GM03348 (cell line): ENCODE measurements around the gene EVX1.

Experiments used
- DNase-seq: peaks from one replicate; pipeline ENCODE4 v3.0.0; 2012; ENCODE audit warnings: low spot score

Gene EVX1

DNA sequence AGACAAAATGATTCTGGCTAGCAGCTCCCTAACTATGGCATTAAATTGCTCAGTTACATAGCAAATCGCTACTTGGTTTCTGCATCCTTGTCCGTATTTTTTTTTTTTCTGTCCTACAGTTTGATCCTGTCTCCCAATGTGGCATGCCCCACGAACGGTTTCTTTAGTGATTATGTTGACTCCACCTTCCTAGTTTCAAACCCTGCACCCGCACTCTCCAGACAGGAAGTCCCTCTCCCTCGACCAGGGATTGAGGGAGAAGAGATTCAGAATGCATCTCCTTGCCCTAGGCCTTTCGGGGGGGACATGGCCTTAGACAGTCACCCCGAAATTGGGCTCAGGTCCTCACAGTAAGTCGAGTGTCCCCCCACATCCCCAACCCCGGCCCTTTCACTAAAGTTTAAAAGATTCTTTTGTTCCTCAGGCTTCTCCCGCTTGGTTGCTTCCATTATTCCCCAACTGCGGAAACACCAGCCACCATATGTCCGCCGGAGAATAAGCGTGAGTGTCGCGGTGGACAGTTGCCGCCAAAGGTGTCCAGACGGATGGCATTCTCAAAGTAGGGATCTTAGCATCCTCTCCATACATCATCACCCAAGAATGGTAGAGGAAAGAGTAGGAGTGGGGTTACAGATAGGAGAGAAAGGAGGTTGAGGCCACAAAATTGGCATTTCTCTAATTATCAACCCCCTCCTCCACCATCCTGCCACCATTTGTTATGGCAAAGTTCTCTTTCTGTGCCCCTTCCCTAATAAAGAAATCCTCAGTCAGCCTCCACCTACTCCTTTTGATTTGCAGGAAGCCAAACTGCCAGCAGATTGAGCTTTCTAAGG is 7.3 kb downstream of the EVX1 start:
- no peak for DNase-seq

- no peak for DNase-seq
These were observed 8.0 kb downstream of the EVX1 start for GRCh38 chr7:27250557-27251070.

GRCh38 chr7:27251136-27251651 is 8.6 kb downstream of the EVX1 start:
- no peak for DNase-seq

DNA sequence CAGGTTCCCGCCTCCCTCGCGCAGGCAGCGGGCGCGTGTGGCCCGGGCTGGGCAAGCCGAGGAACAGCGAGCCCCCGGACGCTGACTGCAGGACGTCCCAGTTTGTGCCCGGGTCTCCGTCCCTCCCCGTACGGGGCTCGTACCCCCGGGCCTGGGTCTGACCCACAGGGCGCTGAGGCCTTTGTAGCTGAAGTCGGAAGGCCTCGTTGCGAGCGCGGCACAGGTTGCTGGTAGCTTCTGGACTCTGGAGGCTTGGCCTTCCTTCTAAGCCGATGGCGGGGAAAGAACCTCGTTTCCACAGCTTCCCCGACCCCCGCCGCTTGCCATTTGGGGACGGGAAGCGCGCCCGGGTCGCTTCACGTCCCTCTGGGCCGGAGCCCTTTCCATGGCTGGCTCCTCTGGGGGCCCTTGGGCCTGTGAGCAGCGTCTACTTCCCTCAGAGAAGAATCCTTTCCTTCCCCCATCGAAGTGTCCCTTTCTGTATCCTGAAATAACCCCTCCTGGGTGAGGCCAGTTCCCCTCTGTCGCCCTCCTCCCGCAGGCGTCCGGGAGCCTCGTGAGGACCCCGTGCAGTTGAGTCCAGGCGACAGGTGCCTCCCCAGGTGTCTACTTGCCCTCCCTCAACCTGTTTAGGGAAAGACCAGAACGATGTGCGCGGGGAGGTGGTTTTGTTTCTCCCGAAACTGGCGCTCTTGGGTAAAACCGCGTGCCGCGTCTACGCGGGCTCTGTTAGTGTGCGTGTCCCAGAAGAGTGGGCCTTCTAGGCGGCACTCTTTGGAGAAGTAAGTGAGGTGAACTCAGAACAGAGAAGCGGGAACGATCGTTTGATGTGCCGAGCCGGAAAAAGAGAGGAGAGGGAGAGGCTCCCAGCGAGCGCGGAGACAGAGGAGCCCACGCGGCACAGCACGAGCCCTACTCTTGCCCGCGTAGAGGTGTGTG is 9.3 kb downstream of the EVX1 start:
- DNase-seq, result no peak

DNA sequence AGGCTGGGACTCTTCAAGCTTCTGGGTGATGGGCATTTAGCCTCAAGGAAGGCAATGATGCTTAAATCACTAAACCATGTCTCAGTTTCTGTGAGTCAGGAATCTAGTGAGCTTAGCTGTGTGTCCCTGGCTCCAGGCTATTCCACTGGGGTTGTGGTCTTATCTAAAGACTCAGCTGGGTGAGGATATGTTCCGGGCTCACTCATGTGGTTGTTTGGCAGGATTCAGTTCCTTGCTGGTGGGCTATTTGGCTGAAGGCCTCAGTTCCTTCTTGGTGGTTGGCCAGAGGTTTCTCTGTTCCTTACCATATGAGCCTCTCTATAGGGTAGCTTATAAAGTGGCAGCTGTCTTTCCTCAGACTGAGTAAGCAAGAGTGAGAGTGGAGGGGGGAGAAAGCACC is 12.0 kb downstream of the EVX1 start:
- no peak for DNase-seq

DNA sequence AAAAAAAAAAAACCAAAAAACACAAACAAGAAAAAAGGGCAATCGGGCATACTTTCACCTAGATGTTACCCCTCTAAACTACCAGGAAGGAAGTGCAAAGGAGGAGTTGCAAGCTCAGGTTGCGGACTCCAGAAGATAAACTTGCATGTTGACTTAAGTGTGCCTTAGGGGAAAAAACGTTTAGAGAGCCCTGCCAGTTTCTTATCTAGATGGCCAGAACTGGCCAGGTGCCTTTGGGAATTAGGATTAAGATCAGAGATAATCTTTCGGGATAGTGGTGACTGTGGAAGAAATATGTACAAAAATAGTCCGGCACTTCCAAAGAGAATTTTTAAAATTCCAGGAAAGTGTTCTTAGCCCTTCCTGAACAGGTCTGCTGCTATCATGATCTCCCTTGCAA is 17.6 kb downstream of the EVX1 start:
- no peak for DNase-seq

- DNase-seq, result no peak
These were observed 19.5 kb downstream of the EVX1 start for GRCh38 chr7:27262121-27262520.

GRCh38 chr7:27263781-27264180 is 21.2 kb downstream of the EVX1 start:
- no peak for DNase-seq

GRCh38 chr7:27269455-27269854 is 26.9 kb downstream of the EVX1 start:
- no peak for DNase-seq

- DNase-seq, result no peak
These were observed 28.8 kb downstream of the EVX1 start for GRCh38 chr7:27271384-27271783.

- no peak for DNase-seq
These were observed 35.0 kb downstream of the EVX1 start for GRCh38 chr7:27277628-27278027.

DNA sequence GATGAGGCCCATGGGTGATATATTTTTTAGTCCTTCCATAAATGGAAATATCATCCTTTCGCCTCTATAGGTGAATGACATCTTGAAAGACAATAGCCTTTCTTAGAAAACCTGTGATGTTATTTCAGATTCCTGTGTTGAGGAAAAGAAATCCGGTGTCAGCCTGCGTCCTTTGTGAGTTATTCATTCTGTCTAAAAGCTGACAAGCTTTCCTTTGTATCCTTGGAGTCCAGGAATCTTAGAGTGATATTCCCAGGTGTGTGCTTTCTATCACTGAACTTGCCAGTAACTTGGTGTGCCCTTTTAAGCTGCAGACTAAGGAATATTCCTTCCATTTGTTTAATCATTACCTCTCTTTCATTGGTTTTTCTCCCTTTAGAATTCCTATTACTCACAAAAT is 41.0 kb downstream of the EVX1 start:
- DNase-seq, result no peak

GRCh38 chr7:27295236-27295635 is 52.6 kb downstream of the EVX1 start:
- DNase-seq, result no peak

DNA sequence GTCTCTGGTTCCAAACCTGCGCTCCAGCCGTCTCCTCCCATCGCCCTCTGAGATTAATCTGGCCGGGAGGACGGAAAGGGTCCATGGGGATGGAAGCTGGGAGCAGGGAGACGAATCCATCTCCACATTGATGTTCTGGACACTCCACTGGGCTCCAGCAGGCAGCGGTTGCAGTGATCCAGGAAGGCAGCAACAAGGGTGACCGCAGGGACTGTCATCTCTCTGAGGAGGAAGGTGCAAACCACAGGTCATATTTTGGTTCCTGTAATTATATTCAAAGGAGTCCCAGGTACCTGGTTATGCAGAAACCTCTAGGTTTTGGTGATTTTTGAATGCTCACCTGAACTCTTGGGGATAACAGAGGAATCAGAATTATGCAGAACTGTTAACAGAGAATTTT is 54.8 kb downstream of the EVX1 start:
- no peak for DNase-seq
